IMR-90 (cell line): ENCODE measurements around the gene STK40.

Experiments
- CTCF ChIP-seq: conservative IDR thresholded peaks from 2 replicates; pipeline ENCODE4 v1.5.1; 2012; ENCODE audit warnings: mild to moderate bottlenecking, low read depth, low read length, improper control_type of control experiment
- FOS ChIP-seq: fragments of 150-350 bp; IDR thresholded peaks from 2 replicates; pipeline ENCODE4 v1.6.1; 2016; ENCODE audit warnings: low read depth, low read length
- POLR2A ChIP-seq: IDR thresholded peaks from 2 replicates; pipeline ENCODE4 v1.6.1; 2012; ENCODE audit warnings: mild to moderate bottlenecking, low read depth, low read length
- RAD21 ChIP-seq: IDR thresholded peaks from 2 replicates; pipeline ENCODE4 v1.6.1; 2012; ENCODE audit warnings: low read length, improper control_type of control experiment
- RFX5 ChIP-seq: IDR thresholded peaks from 2 replicates; pipeline ENCODE4 v1.8.0; 2012; ENCODE audit warnings: low read depth, mild to moderate bottlenecking, low read length, moderate library complexity
- SMC3 ChIP-seq: fragments of 150-350 bp; IDR thresholded peaks from 2 replicates; pipeline ENCODE4 v1.6.1; 2016; ENCODE audit warnings: low read depth, mild to moderate bottlenecking, antibody characterized with exemption, low read length, moderate library complexity

GRCh38 chr1:36389261-36389660 is 3.5 kb upstream of the STK40 start:
- no peak for TF ChIP-seq CTCF
- no peak for TF ChIP-seq FOS
- no peak for TF ChIP-seq RAD21
- no peak for TF ChIP-seq POLR2A
- TF ChIP-seq SMC3, result no peak
- no peak for TF ChIP-seq RFX5
